HCT116 (cell line): ENCODE data around the gene NUP43. TPM values are rescaled to one million over a fixed set of nuclear protein-coding genes. Genes with fewer than 3 reads are reported as not detected.

ENCODE experiments used
- ATAC-seq: fragments of 200-7000 bp; cut with Tn5 transposase; 2 replicates; pipeline ENCODE4 v1.9.1; 2020; ENCODE audit warnings: mild to moderate bottlenecking, moderate library complexity
- BruUV-seq: library from RNA; stranded (reverse); fragments of 400-500 nt; replicated peaks from 2 replicates; lab custom pipeline; 2021; lab: Mats Ljungman, UMichigan
- CTCF ChIA-PET: fragments of 300-600 bp; sonication (Branson Sonifier 250); formaldehyde crosslinking; loops from one replicate; lab custom pipeline; 2021; ENCODE audit warnings: antibody characterized with exemption; lab: Charles Lee
- POLR2A ChIA-PET: fragments of 300-600, 350-600 bp; sonication (Branson Sonifier 250); formaldehyde crosslinking; loops from one replicate; lab custom pipeline; 2021; ENCODE audit warnings: antibody characterized with exemption; lab: Charles Lee
- RAD21 ChIA-PET, 2 experiments: fragments of 300-600 bp; sonication (Branson Sonifier 250); formaldehyde crosslinking; loops; one replicate each; lab custom pipeline; 2023; ENCODE audit warnings: low total read pairs in 2 of 2; ENCODE audit not compliant: uncharacterized antibody in 2 of 2, unreplicated experiment in 2 of 2, low non-redundant PET in 1 of 2; lab: Charles Lee
- DNase-seq: peaks from one replicate; pipeline ENCODE4 v3.0.0-alpha.2; 2010; ENCODE audit warnings: low read depth, low spot score
- H2AFZ ChIP-seq: fragments of 200-600 bp; shearing (Covaris generic), sonication (generic); 2 replicates; pipeline ENCODE4 v1.6.1; 2017; ENCODE audit warnings: low read depth, mixed run types, mixed read lengths, antibody characterized with exemption, low read length; ENCODE audit not compliant: poor library complexity, severe bottlenecking
- H3K27ac ChIP-seq: 2 replicates; pipeline ENCODE4 v1.5.1; 2012; ENCODE audit warnings: low read depth, low read length
- H3K27me3 ChIP-seq: fragments of 200-600 bp; sonication (generic); 2 replicates; pipeline ENCODE4 v1.6.1; 2016; ENCODE audit warnings: mixed run types, low read length, mixed read lengths; ENCODE audit not compliant: insufficient read depth
- H3K36me3 ChIP-seq, 2 experiments: fragments of 200-500 bp in 1 of 2; fragments of 200-600 bp in 1 of 2; sonication (Bioruptor generic) in 1 of 2; sonication (generic) in 1 of 2; 2 replicates each; pipeline versions ENCODE4 v1.5.1 to v1.6.1; 2014 to 2016; ENCODE audit warnings: low read length in 2 of 2, inconsistent platforms in 1 of 2, mixed read lengths in 1 of 2, mixed run types in 1 of 2; ENCODE audit not compliant: insufficient read depth in 2 of 2, control insufficient read depth in 1 of 2
- H3K4me1 ChIP-seq, 2 experiments: fragments of 200-600 bp in 1 of 2; sonication (generic) in 1 of 2; 2 replicates each; pipeline versions ENCODE4 v1.5.1 to v1.6.1; 2012 to 2017; ENCODE audit warnings: low read length in 2 of 2, inconsistent platforms in 1 of 2, mild to moderate bottlenecking in 1 of 2, mixed read lengths in 1 of 2, mixed run types in 1 of 2, moderate library complexity in 1 of 2; ENCODE audit not compliant: insufficient read depth in 2 of 2, control insufficient read depth in 1 of 2
- H3K4me2 ChIP-seq: fragments of 200-600 bp; sonication (generic); 2 replicates; pipeline ENCODE4 v1.6.1; 2017; ENCODE audit warnings: mixed run types, low read length, mixed read lengths
- H3K4me3 ChIP-seq, 2 experiments: fragments of 200-600 bp in 1 of 2; sonication (generic) in 1 of 2; replicated peaks in 1 of 2; 2 replicates each; pipeline ENCODE4 v1.5.1; 2011 to 2016; ENCODE audit warnings: low read length in 2 of 2, control low read depth in 1 of 2, low read depth in 1 of 2, mild to moderate bottlenecking in 1 of 2, mixed read lengths in 1 of 2, mixed run types in 1 of 2
- H3K79me2 ChIP-seq: fragments of 200-600 bp; sonication (generic); 2 replicates; pipeline ENCODE4 v1.6.1; 2017; ENCODE audit warnings: mild to moderate bottlenecking, mixed run types, low read length, moderate library complexity, mixed read lengths; ENCODE audit not compliant: insufficient read depth
- H3K9ac ChIP-seq: fragments of 200-600 bp; sonication (generic); 2 replicates; pipeline ENCODE4 v1.6.1; 2016; ENCODE audit warnings: low read length, mixed read lengths
- H3K9me2 ChIP-seq: fragments of 200-600 bp; sonication (generic), shearing (Covaris generic); 2 replicates; pipeline ENCODE4 v1.6.1; 2017; ENCODE audit warnings: mixed run types, mild to moderate bottlenecking, moderate library complexity; ENCODE audit not compliant: insufficient read depth
- H3K9me3 ChIP-seq, 2 experiments: fragments of 200-500 bp in 1 of 2; fragments of 200-600 bp in 1 of 2; sonication (Bioruptor generic) in 1 of 2; sonication (generic) in 1 of 2; 2 replicates each; pipeline ENCODE4 v1.6.1; 2014 to 2017; ENCODE audit warnings: low read length in 2 of 2, mixed read lengths in 2 of 2, inconsistent platforms in 1 of 2, low read depth in 1 of 2, mild to moderate bottlenecking in 1 of 2, mixed run types in 1 of 2, moderate library complexity in 1 of 2; ENCODE audit not compliant: control insufficient read depth in 1 of 2, insufficient read depth in 1 of 2
- H4K20me1 ChIP-seq: fragments of 200-600 bp; sonication (generic), shearing (Covaris generic); 2 replicates; pipeline ENCODE4 v1.6.1; 2017; ENCODE audit warnings: mixed run types, mild to moderate bottlenecking, moderate library complexity; ENCODE audit not compliant: insufficient read depth
- CBX3 ChIP-seq: IDR thresholded peaks from 2 replicates; pipeline ENCODE4 v1.6.1; 2012; ENCODE audit warnings: low read depth
- CEBPB ChIP-seq: IDR thresholded peaks from 2 replicates; pipeline ENCODE4 v1.6.1; 2012; ENCODE audit warnings: low read depth
- EGR1 ChIP-seq: IDR thresholded peaks from 2 replicates; pipeline ENCODE4 v1.6.1; 2012; ENCODE audit warnings: low read depth
- ELF1 ChIP-seq: IDR thresholded peaks from 2 replicates; pipeline ENCODE4 v1.6.1; 2012; ENCODE audit warnings: low read depth, borderline replicate concordance
- EZH2 ChIP-seq: fragments of 200-600 bp; sonication (generic); IDR thresholded peaks from 2 replicates; pipeline ENCODE4 v1.6.1; 2017; ENCODE audit warnings: antibody characterized with exemption, mixed run types
- EZH2phosphoT487 ChIP-seq: fragments of 200-600 bp; IDR thresholded peaks from 2 replicates; pipeline ENCODE4 v1.6.1; 2018; ENCODE audit warnings: antibody characterized with exemption, borderline replicate concordance
- FOSL1 ChIP-seq: IDR thresholded peaks from 2 replicates; pipeline ENCODE4 v1.6.1; 2012; ENCODE audit warnings: low read depth
- POLR2A ChIP-seq: IDR thresholded peaks from 2 replicates; pipeline ENCODE4 v1.7.0; 2011; ENCODE audit warnings: borderline replicate concordance; ENCODE audit not compliant: insufficient read depth, insufficient read length; ENCODE audit errors: extremely low read depth
- SIN3A ChIP-seq: IDR thresholded peaks from 2 replicates; pipeline ENCODE4 v1.6.1; 2012; ENCODE audit warnings: low read depth
- SP1 ChIP-seq: IDR thresholded peaks from 2 replicates; pipeline ENCODE4 v1.6.1; 2012; ENCODE audit warnings: low read depth
- SRF ChIP-seq: IDR thresholded peaks from 2 replicates; pipeline ENCODE4 v1.6.1; 2012; ENCODE audit warnings: low read depth
- TCF7L2 ChIP-seq: IDR thresholded peaks from 2 replicates; pipeline ENCODE4 v1.7.0; 2011; ENCODE audit warnings: borderline replicate concordance, inconsistent platforms; ENCODE audit not compliant: insufficient read depth, insufficient read length; ENCODE audit errors: extremely low read depth
- YY1 ChIP-seq: IDR thresholded peaks from 2 replicates; pipeline ENCODE4 v1.6.1; 2011; ENCODE audit warnings: low read length, low read depth, moderate library complexity, mild to moderate bottlenecking; ENCODE audit not compliant: insufficient replicate concordance; ENCODE audit errors: extremely low read depth
- ZFX ChIP-seq: fragments of 450-650 bp; IDR thresholded peaks from 2 replicates; pipeline ENCODE4 v1.6.1; 2017
- intact Hi-C: fragments of 100-400 bp; cut with micrococcal nuclease; formaldehyde crosslinking; loops from 2 replicates; pipeline ENCODE4 v1.10.0; 2022
- total RNA-seq: library from RNA; stranded (reverse); gene quantifications from one replicate; pipeline ENCODE4 v1.2.1, GENCODE V29; 2021; ENCODE audit not compliant: unreplicated experiment
- TF ChIP-seq, protein P1 (sequence below): IDR thresholded peaks from 2 replicates; pipeline ENCODE4 v1.6.1; 2011; ENCODE audit warnings: mild to moderate bottlenecking, low read length, moderate library complexity; ENCODE audit not compliant: insufficient replicate concordance; ENCODE audit errors: extremely low read depth
- TF ChIP-seq, protein P2 (sequence below): IDR thresholded peaks from 2 replicates; pipeline ENCODE4 v1.6.1; 2012
- TF ChIP-seq, protein P3 (sequence below): IDR thresholded peaks from 2 replicates; pipeline ENCODE4 v1.6.1; 2012; ENCODE audit warnings: low read depth

Gene NUP43
- total RNA-seq, 1 experiment from 2014 or later, result 51.0 TPM

DNA sequence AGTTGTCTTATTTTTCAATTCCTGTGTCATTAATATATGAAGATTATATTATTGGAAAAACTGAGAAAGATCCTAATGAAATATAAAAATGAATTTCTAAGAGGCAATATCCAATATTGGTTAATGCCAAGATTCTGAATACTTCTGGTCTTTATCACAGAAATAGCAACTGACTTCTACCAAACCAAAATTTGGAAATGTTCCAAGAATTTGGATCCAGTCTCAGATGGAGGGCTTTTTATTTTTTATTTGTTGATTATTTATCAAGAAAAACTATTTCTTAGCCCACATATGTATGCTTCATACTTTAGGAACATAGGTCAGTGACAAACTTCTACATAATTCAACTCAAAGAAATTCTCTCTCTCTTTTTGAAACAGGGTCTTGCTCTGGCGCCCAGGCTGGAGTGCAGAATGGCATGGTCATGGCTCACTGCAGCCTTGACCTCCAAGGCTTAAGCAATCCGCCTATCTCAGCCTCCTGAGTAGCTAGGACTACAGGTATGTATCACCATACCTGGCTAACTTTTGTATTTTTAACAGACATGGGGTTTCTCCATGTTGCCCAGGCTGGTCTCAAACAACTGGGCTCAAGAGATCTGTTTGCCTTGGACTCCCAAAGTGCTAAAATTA lies 13.1 kb downstream of the NUP43 start (continued):
- no peak for TF ChIP-seq EZH2phosphoT487
- no peak for TF ChIP-seq ZFX
- no peak for TF ChIP-seq FOSL1
- no peak for TF ChIP-seq CEBPB
- TF ChIP-seq TCF7L2, result no peak
- no peak for TF ChIP-seq SRF
- TF ChIP-seq, protein P1, sequence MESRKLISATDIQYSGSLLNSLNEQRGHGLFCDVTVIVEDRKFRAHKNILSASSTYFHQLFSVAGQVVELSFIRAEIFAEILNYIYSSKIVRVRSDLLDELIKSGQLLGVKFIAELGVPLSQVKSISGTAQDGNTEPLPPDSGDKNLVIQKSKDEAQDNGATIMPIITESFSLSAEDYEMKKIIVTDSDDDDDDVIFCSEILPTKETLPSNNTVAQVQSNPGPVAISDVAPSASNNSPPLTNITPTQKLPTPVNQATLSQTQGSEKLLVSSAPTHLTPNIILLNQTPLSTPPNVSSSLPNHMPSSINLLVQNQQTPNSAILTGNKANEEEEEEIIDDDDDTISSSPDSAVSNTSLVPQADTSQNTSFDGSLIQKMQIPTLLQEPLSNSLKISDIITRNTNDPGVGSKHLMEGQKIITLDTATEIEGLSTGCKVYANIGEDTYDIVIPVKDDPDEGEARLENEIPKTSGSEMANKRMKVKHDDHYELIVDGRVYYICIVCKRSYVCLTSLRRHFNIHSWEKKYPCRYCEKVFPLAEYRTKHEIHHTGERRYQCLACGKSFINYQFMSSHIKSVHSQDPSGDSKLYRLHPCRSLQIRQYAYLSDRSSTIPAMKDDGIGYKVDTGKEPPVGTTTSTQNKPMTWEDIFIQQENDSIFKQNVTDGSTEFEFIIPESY, result no peak
- no peak for TF ChIP-seq SIN3A
- TF ChIP-seq ELF1, result no peak

DNA sequence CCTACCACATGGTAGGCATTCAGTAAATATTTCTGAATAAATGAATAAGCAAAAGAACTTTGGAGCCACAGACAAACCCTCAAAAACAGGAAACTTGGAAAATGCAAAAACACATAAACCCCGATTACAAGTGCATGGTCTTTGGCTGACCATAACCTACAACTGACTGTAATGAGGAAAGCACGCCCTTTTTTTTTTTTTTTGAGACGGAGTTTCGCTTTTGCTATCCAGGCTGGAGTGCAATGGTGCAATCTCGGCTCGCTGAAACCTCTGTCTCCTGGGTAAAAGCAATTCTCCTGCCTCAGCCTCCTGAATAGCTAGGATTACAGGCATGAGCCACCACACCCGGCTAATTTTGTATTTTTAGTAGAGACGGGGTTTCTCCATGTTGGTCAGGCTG lies 16.5 kb downstream of the NUP43 start:
- CTCF ChIA-PET, result no interaction called here
- H3K9me3 ChIP-seq, result no peaks in the 10 kb centered on the region
- no peaks in the 10 kb centered on the region for H4K20me1 ChIP-seq
- POLR2A ChIA-PET, result no interaction called here
- no peak overlapping the region for H3K27ac ChIP-seq
- no TSS peak for BruUV-seq
- no peaks in the 10 kb centered on the region for H3K79me2 ChIP-seq
- ATAC-seq, result no peak
- H2AFZ ChIP-seq, result no peak overlapping the region
- no peak overlapping the region for H3K9ac ChIP-seq
- H3K4me2 ChIP-seq, result no peak overlapping the region
- no peaks in the 10 kb centered on the region for H3K4me1 ChIP-seq
- RAD21 ChIA-PET, result no interaction called here
- no peaks in the 10 kb centered on the region for H3K9me2 ChIP-seq
- H3K4me3 ChIP-seq, result no peak overlapping the region
- no peaks in the 10 kb centered on the region for H3K27me3 ChIP-seq
- peaks cover 33 to 37% of the 10 kb centered on the region in 2 experiments for H3K36me3 ChIP-seq
- intact Hi-C loops, result no loop called here
- DNase-seq, result no peak
- TF ChIP-seq FOSL1 (no peak), CBX3 (no peak), EGR1 (no peak), CEBPB (no peak), SP1 (no peak), TCF7L2 (no peak), SIN3A (no peak), ELF1 (no peak), POLR2A (no peak), YY1 (no peak), EZH2 (no peak), SRF (no peak)
- TF ChIP-seq, protein P2, sequence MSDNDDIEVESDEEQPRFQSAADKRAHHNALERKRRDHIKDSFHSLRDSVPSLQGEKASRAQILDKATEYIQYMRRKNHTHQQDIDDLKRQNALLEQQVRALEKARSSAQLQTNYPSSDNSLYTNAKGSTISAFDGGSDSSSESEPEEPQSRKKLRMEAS, result no peak
- TF ChIP-seq, protein P3, sequence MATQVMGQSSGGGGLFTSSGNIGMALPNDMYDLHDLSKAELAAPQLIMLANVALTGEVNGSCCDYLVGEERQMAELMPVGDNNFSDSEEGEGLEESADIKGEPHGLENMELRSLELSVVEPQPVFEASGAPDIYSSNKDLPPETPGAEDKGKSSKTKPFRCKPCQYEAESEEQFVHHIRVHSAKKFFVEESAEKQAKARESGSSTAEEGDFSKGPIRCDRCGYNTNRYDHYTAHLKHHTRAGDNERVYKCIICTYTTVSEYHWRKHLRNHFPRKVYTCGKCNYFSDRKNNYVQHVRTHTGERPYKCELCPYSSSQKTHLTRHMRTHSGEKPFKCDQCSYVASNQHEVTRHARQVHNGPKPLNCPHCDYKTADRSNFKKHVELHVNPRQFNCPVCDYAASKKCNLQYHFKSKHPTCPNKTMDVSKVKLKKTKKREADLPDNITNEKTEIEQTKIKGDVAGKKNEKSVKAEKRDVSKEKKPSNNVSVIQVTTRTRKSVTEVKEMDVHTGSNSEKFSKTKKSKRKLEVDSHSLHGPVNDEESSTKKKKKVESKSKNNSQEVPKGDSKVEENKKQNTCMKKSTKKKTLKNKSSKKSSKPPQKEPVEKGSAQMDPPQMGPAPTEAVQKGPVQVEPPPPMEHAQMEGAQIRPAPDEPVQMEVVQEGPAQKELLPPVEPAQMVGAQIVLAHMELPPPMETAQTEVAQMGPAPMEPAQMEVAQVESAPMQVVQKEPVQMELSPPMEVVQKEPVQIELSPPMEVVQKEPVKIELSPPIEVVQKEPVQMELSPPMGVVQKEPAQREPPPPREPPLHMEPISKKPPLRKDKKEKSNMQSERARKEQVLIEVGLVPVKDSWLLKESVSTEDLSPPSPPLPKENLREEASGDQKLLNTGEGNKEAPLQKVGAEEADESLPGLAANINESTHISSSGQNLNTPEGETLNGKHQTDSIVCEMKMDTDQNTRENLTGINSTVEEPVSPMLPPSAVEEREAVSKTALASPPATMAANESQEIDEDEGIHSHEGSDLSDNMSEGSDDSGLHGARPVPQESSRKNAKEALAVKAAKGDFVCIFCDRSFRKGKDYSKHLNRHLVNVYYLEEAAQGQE, result no peak
- TF ChIP-seq, protein P1, result no peak
